Coronary artery (tissue), 2 donors: ENCODE results near the gene CIAO2A.
"Not testable (repeated sequence)": the region's sequence is repeated elsewhere in the genome, so short reads cannot be mapped to it uniquely, and the experiment has no call there.

Experiments used
- DNase-seq: peaks from one replicate; pipeline ENCODE4 v3.0.0-alpha.2; 2017; ENCODE audit warnings: low spot score
- H3K27ac ChIP-seq, 2 donors: fragments of 200-600 bp; sonication (generic); one replicate each; pipeline ENCODE4 v1.5.1; 2016 to 2019
- H3K4me3 ChIP-seq: fragments of 200-600 bp; sonication (generic); 2 replicates; pipeline ENCODE4 v1.5.1; 2016; ENCODE audit warnings: mild to moderate bottlenecking, moderate library complexity
- TF ChIP-seq, protein P1 (sequence below): fragments of 200-600 bp; sonication (generic); IDR thresholded peaks from one replicate; pipeline ENCODE4 v1.5.1; 2019; ENCODE audit warnings: antibody characterized with exemption

CIAO2A gene

DNA sequence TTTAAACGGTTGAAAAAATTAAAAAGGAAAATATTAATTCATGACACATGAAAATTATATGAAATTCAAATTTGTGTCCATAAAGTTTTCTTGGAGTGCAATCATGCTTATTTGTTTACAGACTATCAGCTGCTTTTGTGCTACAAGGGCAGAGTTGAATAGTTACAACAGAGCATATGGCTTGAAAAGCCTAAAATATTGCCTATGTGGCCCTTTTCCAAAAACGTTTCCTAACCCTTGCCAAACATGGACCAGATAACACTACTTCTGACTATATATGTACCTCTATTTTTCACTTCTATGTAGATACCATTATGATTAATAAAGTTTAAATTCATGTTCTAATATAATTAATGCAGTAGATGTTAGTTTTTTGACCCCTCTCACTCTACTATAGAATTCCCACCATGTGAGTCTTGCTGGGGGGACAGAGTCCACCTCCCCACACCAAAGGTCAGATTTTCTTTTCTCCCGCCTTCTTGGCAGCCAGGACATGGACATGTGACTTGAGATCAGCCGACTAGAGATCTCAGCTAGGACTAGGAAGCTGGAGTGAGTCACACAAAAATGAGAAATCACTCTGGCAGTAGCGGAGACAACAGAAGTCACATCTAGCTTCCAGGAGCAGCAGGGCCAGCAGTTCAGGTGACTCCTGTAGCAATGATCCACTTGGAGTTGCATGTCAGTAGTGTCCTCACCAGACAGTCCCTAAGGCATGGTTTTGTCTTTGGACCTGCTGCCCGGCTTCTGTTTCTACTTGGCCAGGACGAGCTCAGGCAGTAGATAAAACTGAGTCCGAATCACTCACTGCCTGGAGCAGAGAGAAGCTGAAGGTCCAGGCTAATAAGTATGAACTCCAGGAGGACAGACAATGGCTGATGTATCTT, 22.4 kb downstream of the CIAO2A start:
- Histone ChIP-seq H3K4me3 (no peak overlapping the region), H3K27ac (peak overlapping the region; percentile 75 to 76)
- peak; percentile 78 for DNase-seq
- TF ChIP-seq, protein P1, sequence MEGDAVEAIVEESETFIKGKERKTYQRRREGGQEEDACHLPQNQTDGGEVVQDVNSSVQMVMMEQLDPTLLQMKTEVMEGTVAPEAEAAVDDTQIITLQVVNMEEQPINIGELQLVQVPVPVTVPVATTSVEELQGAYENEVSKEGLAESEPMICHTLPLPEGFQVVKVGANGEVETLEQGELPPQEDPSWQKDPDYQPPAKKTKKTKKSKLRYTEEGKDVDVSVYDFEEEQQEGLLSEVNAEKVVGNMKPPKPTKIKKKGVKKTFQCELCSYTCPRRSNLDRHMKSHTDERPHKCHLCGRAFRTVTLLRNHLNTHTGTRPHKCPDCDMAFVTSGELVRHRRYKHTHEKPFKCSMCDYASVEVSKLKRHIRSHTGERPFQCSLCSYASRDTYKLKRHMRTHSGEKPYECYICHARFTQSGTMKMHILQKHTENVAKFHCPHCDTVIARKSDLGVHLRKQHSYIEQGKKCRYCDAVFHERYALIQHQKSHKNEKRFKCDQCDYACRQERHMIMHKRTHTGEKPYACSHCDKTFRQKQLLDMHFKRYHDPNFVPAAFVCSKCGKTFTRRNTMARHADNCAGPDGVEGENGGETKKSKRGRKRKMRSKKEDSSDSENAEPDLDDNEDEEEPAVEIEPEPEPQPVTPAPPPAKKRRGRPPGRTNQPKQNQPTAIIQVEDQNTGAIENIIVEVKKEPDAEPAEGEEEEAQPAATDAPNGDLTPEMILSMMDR, result no peak

DNA sequence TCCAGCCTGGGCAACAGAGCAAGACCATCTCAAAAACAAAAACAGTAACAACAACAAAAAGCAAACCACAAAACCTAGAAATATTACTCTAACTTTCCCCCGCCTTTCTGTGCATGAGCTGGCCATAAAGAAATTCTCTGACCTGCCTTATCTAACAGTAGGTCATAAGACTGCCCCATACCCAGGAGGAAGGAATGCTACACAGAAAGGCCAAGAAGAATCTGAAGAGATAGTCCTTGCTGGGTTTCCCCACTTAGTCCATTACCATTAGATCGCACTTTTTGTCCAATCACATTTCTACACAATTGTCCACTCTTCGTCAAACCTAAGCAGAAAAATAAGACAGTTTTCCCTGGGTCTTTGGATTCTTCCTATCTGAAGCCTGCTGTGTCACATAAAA, 23.5 kb downstream of the CIAO2A start:
- H3K27ac ChIP-seq, result peak overlapping the region; percentile 75 to 76
- DNase-seq, result no peak
- H3K4me3 ChIP-seq, result no peak overlapping the region
- TF ChIP-seq, protein P1, result no peak

DNA sequence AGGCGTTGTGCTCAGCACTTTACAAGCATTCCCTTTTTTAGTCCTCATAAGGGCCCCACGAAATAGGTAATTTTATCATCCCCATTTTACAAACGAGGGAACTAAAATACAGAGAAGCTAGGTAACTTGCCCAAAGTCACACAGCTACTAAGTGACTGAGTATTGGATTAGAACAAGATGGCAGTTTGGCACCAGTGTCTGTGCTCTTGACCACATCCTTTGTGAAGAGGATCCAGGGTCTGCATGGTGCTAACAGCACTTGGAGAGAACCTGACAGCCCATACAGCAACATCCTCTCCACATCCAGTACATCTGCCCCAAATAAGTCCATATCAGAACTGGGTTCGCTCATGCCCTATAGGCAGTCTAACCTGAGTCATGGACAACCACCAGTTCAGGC, 25.5 kb downstream of the CIAO2A start:
- no peak overlapping the region for H3K27ac ChIP-seq
- no peak overlapping the region for H3K4me3 ChIP-seq
- TF ChIP-seq, protein P1, result no peak
- no peak for DNase-seq

DNA sequence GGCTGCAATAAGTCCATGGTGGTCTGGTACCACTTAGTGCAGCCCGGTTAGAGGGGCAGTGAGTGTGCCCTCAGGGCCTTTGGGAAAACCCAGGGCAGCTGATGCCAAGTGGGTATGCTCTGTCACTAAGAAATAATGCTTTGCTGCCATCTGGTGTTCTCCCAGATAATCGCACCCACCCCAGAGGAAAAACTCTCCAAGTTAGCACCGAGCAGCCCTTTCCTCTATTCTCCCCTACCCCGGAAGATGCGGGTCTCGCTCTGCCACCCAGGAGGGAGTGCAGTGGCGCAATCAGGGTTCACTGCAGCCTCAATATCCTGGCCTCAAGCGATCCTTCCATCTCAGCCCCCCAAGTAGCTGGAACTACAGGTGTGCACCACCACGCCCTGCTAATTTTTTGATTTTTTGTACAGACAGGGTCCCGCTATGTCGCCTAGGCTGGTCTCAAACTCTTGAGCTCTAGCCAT, 26.0 kb downstream of the CIAO2A start:
- no peak overlapping the region for H3K27ac ChIP-seq
- TF ChIP-seq, protein P1, result peak; percentile 92
- H3K4me3 ChIP-seq, result no peak overlapping the region
- DNase-seq, result no peak

DNA sequence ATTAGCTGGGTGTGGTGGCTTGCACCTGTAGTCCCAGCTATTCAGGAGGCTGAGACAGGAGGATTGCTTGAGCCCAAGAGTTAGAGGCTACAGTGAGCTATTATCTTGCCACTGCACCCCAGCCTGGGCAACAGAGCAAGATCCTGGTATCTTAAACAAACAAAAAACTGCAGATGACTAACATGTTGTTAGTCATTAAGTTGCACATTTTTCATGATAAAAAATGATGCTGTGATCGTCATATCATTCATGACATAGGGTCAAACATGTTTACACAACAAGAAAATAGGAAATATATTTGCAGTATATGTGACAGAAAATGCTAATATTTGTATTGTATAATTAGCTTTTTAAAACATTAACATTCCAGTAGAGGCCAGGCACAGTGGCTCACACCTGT, 27.2 kb downstream of the CIAO2A start:
- DNase-seq, result no peak
- no peak overlapping the region for H3K4me3 ChIP-seq
- TF ChIP-seq, protein P1, result no peak
- H3K27ac ChIP-seq, result no peak overlapping the region

DNA sequence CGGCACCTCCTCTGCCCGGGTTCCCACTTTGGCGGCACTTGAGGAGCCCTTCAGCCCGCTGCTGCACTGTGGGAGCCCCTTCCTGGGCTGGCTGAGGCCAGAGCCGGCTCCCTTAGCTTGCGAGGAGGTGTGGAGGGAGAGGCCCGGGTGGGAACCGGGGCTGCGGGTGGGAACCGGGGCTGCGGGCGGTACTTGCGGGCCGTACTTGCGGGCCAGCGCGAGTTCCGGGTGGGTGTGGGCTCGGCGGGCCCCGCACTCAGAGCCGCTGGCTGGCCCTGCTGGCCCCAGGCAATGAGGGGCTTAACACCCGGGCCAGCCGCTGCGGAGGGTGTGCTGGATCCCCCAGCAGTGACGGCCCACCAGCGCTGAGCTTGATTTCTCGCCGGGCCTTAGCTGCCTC, 32.9 kb downstream of the CIAO2A start:
- TF ChIP-seq, protein P1, result no peak
- H3K27ac ChIP-seq, result no peak overlapping the region
- H3K4me3 ChIP-seq, result no peak overlapping the region
- DNase-seq, result no peak

DNA sequence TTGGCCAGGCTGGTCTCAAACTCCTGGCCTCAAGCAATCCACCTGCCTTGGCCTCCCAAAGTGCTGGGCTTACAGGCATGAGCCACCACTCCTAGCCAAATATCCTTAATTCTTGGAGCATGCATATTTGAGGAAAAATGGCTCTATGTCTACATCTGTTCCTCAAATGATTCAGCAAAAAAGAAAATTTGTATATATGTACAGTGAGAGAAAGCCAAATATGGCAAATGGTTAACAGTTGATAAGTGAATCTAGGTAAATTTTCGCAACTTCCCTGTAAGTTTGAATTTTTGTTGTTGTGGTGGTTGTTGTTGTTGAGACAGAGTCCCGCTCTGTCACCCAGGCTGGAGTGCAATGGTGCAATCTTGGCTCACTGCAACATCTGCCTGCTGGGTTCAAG, 34.5 kb downstream of the CIAO2A start:
- not testable (repeated sequence) for H3K27ac ChIP-seq, H3K4me3 ChIP-seq, DNase-seq
